Ammon's horn (tissue), 1 donor: ENCODE data around the gene OR2W3.

Source experiments
- DNase-seq: peaks from one replicate; pipeline ENCODE4 v3.0.0-alpha.2; 2016; ENCODE audit warnings: low spot score

Gene OR2W3

DNA sequence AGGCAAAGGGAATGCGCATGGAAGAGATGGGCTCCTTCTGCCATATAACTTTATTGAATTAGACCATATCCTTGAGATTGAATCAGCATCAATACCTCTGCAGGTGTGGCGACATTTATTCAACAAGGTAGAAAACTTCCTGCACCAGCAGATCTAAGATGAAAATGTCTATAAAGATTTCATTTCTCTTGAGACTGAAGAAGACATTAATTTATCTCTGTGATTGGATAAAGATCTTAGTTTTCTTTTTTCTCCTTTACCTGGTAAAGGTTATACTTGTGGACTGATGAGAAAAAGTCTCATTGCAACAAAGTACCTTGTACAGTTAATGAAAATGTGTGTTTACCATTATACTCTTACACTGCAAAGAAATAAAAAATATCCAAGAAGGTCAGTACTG lies 24.6 kb downstream of the OR2W3 start, which contains the start of gene OR2T8:
TSS of gene OR2T8 (plus strand) at position 301 of the 400 bp plus-strand sequence. CDS start 766 bp downstream, outside the sequence.
- no peak for DNase-seq

DNA sequence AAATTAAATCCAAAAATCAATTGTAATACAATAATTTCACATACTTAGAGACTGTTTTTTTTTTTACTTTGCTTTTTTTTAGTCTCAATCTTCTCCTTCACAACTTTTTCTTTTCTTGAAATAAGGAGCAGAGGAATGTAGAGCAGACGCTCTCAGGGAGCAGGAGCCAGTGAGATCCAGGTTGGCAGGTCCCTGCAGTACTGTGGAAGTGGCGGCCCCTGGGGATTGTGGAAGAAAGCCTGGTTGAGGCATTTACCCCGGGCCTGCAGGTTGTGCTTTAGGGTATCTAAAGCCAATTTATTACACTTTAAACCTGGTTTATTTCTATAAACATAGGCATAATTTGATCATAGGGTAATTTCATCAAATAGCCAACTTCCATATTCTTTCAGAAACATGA lies 28.6 kb downstream of the OR2W3 start:
- DNase-seq, result no peak

DNA sequence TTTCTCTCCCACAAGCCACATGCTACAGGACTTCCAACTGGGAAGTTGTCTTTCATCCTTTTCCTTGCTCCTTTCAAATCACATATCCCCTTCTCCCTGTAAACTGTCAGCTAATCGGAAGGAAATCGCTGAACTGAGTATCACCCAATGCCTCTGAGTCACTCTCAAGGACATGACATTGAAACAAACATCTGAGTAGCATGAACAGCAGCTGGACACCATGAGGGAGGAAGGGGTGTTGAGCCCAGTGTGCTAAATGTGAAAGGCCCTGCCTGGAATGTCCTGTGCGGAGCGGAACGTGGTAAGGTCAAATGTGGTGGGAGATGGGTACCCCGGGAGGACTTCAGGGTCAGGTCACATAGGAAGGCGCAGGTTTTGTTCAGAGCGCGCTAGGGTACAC lies 29.5 kb downstream of the OR2W3 start, which contains the start of gene OR2AJ1:
TSS of gene OR2AJ1 (plus strand) at position 22 of the 400 bp plus-strand sequence. CDS start 8,880 bp downstream, outside the sequence.
- no peak for DNase-seq

DNA sequence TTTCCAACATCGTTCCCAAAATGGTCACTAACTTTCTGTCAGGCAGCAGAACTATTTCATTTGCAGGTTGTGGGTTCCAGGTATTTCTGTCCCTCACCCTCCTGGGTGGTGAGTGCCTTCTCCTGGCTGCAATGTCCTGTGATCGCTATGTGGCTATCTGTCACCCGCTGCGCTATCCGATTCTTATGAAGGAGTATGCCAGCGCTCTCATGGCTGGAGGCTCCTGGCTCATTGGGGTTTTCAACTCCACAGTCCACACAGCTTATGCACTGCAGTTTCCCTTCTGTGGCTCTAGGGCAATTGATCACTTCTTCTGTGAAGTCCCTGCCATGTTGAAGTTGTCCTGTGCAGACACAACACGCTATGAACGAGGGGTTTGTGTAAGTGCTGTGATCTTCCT lies 38.6 kb downstream of the OR2W3 start:
- no peak for DNase-seq

DNA sequence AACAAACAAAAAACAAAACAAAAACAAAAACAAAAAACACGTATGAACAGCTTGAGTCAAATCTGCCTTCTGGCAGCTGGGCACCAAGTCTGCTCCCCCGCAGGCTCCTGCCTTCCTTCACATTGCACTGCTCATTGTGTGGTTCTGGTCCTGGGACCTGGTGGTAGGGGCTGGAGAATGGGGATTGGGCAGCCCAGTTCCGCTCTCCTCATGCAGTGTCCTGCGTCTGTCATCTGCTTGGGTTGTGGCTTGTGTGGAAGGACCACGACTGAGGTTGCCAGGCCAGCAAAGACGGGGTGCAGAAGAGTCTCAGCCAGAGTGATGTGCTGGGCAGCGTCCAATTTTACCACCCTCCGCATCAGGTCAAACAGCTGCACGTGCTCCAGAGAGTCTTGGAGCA lies 40.4 kb downstream of the OR2W3 start:
- no peak for DNase-seq

DNA sequence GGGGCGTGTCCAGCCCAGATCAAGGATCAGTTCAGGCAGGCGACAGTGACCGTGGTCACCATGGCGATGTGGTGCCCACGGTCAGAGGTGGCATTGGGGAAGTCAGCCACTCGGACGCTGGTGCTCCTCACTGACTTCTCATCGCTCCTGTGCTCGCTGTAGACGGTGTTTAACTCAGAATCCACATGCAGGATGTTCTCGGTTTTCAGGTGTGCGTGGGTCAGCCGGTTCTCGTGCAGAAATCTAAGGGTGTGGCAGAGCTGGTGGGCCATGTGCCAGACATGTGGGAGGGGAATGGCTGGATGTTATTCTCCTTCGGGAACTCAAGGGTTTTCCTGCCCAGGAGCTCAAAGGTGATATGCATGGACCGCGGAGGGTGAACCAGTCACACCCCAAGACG lies 41.0 kb downstream of the OR2W3 start:
- DNase-seq, result no peak

DNA sequence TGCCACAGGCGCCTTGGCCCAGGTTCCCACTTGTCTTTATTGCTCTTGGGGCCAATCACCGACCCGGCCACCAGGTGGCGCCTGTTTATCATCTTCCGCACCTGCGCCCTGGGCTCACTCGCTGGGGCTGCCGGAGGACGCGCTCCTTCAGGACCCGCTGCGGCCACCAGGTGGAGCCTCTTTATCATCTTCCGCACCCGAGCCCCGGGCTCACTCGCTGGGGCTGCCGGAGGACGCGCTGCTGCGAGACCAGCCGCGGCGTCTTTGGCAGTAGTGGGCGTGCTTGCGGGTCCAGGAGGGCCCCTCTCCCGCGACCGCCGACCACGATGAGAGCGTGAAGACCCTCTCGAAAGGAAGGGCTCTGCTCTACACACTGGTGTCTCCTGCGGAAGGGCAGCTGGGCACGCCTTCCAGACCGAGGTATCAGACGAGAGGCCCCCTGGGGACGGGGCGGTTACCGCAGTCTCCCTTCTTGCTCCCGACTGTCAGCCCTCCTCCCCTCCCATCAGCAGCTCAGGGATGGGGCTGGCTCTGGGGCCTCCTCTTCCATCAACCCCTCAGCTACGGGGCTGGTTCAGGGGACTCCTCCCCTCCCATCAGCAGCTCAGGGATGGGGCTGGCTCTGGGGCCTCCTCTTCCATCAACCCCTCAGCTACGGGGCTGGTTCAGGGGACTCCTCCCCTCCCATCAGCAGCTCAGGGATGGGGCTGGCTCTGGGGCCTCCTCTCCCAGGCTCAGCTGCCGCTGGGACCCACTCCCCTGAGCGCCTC lies 41.8 kb downstream of the OR2W3 start:
- DNase-seq, result peak; percentile 60

DNA sequence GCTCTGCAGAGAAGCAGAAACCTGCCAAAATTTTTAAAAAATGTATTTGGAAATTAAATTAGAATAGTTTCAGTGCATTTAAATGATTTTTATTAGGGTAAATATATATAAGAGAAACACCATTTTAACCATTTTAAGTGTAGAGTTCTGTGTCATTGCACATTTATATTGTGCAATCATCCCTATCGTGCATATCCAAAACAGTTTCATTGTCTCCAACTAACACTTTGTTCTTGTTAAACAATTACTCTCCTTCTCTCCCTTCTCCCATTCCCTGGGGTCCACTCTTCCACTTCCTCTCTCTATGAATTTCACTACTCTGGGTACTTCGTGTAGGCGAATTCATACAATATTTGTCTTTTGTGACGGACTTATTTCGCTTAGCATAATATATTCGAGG lies 47.2 kb downstream of the OR2W3 start:
- DNase-seq, result no peak
